GM13976 (cell line): Measurements from ENCODE around the gene BCL7B.
"Not testable (repeated sequence)": the region's sequence is repeated elsewhere in the genome, so short reads cannot be mapped to it uniquely, and the experiment has no call there.

Experiments
- DNase-seq: peaks from one replicate; pipeline ENCODE4 v3.0.0; 2012; ENCODE audit warnings: low spot score
- CTCF ChIP-seq: IDR thresholded peaks from 2 replicates; pipeline ENCODE4 v1.5.1; 2012; ENCODE audit warnings: borderline replicate concordance, mild to moderate bottlenecking; ENCODE audit not compliant: insufficient read depth; ENCODE audit errors: extremely low read depth, missing control alignments, control extremely low read depth
- in situ Hi-C: fragments of 300-500 bp; cut with MboI; formaldehyde crosslinking; loops from one replicate; pipeline ENCODE4 v1.12.0; 2022; ENCODE audit warnings: low sequenced_read_pairs, mixed read lengths, inconsistent platforms; ENCODE audit not compliant: unreplicated experiment

The BCL7B gene

GRCh38 chr7:73570977-73571376 lies 13.5 kb upstream of the BCL7B start:
- in situ Hi-C loops: no loop called here
- DNase-seq: no peak
- TF ChIP-seq CTCF: no peak

GRCh38 chr7:73570521-73570920 lies 13.0 kb upstream of the BCL7B start:
- in situ Hi-C loops: no loop called here
- DNase-seq: no peak
- no peak for TF ChIP-seq CTCF

GRCh38 chr7:73569042-73569608 lies 11.6 kb upstream of the BCL7B start:
- TF ChIP-seq CTCF: no peak
- DNase-seq: no peak
- in situ Hi-C loops: no loop called here

GRCh38 chr7:73567846-73568685 lies 10.6 kb upstream of the BCL7B start:
- in situ Hi-C loops: no loop called here
- no peak for DNase-seq
- TF ChIP-seq CTCF: no peak

- DNase-seq: no peak
- in situ Hi-C loops: no loop called here
Measured at GRCh38 chr7:73567140-73567539, 9.7 kb upstream of the BCL7B start.

GRCh38 chr7:73566431-73566830 lies 8.9 kb upstream of the BCL7B start:
- in situ Hi-C loops, DNase-seq: not testable (repeated sequence)

More at GRCh38 chr7:73567140-73567539, 9.7 kb upstream of the BCL7B start:
- TF ChIP-seq CTCF: no peak

GRCh38 chr7:73565675-73566340 lies 8.3 kb upstream of the BCL7B start:
- no peak for DNase-seq
- no peak for TF ChIP-seq CTCF
- in situ Hi-C loops: no loop called here
